GM19193 (cell line): Measurements from ENCODE around the gene SEC24D.

Source experiments
- POLR2A ChIP-seq: IDR thresholded peaks from 4 replicates; pipeline ENCODE4 v1.6.1; 2011; ENCODE audit not compliant: insufficient read depth, insufficient read length; ENCODE audit errors: extremely low read depth

Gene SEC24D

DNA sequence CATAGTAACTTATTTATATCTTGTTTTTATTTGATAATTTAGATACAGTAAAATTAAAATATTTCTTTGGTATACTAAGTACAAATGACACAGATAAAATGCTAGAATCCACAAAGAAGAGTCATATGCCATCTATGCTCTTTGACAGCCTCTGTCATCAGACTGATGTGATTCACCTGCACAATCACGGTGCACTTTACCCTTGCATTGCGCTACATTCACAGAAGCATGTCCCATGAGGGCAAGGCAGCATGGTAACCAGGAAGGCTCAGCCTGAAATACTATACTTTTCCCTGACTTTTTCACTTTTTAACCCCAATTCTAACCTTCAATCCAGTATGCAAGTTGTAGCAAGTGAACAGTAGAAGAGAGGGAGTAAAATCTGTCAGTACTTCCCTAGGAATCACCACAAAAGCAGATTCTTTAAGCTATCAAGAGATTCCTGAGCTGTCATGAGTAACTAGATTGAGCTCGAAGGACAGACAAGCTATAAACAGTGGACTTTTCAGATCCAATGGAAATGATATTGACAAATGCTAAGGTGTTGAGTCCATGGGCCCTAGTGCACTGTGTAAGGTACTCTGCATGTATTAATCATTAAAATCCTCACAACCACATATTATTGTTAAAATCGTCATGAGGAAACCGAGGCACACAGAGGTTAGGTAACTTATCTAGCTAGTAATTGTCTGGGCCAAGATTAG lies 14.2 kb downstream of the SEC24D start:
- no peak for TF ChIP-seq POLR2A

DNA sequence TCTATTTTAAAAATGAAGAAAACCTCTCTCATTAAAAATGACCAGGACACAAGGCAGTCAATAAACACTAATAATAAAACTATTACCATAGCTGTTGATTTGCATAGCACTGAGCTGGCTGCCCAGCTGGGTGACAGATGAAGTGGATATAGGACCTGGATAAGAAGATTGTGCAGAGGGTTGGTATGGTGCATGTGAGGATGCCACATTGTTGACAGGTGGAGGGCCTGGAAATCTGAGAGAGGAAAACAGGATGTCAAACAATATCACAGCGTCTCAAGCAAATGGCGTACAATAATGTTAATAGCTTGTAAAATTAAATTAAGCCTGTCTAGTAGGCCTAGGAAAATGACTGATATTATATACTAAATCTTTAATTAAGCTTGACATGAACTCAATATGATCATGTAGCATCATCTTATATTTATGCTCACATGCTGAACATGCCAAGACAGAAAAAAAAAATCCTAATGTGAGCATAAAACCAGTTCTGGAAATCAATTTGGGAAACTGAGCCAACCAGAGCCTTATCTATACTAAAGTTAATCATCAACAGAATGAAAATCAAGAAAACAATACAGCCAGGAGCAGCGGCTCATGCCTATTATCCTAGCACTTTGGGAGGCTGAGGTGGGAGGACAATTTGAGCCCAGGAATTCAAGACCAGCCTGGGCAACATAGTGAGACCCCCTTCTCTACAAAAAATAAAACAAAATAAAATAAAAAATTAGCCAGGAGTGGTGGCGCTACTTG lies 18.6 kb downstream of the SEC24D start:
- no peak for TF ChIP-seq POLR2A

DNA sequence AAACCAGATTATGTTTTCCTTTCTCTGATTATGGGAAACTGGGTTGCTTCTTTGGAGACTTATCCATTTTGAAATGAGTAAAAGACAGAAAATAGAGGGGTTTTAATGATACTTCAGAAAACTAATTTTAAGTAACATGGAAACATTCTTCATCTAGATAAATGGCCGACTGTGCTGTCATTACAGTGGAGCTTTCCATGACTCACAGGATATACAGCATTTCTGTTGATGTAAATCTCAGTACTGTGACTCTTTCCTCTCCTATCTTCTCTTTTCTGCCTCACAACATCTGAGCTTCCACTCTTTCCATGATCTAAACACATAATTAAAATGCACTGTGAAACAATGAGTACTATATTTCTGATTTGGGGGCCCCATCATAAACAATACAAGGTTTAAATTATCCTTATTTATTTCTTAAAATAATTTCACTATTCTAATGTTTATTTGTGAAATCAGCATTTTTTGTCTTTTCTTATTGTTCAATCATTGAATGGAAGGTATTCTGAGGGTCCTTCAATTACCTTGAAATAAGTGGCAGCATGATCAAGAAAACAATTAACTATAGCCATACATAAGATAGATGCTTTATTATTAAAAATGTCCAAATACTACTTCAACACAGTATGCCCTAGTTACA lies 19.3 kb downstream of the SEC24D start:
- TF ChIP-seq POLR2A: no peak

DNA sequence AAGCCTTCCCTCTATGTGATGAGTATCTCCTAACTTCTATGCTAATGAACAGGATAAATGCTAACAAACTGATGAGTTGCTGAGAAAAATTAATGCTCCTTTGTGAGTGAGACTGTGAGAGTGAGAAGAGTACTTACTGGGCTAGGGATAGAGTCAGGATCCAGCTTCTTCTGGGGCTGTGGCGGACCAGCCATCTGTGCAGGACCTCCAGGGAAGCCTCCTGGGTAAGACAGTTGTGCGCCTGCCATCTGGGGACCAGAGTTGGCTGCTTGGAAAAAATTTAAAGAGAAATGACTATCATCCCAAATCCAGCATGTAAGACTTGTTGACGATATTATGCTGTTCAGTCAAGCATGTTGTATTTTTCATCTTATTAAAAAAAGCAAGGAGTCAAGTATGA lies 21.0 kb downstream of the SEC24D start:
- no peak for TF ChIP-seq POLR2A

- TF ChIP-seq POLR2A: no peak
Observed at GRCh38 chr4:118814058-118814457, 21.9 kb downstream of the SEC24D start.

DNA sequence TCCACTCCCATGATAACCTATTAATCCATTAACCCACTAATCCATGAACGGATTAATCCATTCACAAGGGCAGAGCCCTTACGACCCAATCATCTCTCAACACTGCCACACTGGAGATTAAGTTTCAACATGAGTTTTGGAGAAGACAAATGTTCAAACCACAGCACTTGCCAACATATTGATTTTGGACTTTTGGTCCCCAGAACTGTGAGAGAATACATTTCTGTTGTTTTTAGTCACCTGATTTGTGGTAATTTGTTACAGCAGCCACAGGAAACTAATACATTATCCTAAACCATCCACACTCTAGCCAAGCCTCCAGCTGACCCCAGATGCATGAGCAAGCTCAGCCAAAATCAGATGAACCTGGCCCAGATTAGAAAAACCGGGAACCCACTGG lies 22.4 kb downstream of the SEC24D start:
- TF ChIP-seq POLR2A: no peak

- no peak for TF ChIP-seq POLR2A
Observed at GRCh38 chr4:118811832-118812231, 24.1 kb downstream of the SEC24D start.

DNA sequence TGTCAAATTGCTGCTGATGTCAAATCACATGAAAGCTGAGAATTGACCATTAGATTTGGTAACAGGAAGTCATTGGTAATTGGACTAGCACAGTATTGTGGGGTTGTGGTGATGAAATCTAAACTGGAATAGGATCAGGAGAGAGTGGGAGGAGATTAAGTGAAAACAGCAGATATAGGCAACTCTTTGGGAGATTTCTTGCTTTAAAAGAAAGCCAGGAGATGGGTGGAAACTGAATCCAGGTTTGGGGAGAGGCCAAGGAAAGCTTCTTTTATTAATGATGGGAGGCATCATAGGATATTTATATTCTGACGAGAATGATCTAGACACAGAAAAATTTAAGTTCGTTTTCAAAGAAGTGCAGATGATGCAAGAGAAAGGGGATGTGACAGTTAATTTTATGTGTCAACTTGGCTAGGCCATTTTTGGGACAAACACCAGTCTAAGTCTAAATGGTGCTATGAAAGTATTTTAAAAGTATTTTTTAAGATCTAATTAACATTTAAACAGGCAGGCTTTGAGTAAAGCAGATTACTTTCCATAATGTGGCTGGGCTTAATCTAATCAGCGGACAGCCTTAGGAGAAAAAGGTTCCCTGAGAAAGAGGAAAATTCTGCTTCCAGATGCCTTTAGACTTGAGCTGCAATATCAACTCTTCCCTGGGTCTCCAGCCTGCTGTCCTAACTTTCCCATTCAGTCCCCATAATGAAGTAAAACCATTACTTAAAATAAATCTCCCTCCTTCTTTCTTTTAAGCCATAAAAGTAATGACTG lies 24.7 kb downstream of the SEC24D start:
- TF ChIP-seq POLR2A: no peak

DNA sequence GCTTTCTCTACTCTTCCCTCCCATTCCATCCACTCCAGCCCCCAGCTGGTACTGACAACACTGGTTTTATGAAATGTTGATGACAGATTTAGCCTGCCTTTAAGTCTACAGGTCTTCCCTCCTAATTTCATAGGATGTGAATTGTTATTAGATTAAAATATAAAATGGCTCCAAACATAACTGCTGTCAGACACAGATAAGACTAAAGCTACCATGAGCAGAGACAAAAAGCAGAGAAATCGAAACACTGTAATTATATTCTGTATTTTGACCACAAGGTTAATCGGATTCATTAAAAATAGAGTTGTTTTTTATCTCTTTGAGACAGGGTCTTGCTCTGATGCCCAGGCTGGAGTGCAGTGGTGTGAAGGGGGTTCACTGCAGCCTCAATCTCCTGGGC lies 28.3 kb downstream of the SEC24D start:
- TF ChIP-seq POLR2A: no peak

DNA sequence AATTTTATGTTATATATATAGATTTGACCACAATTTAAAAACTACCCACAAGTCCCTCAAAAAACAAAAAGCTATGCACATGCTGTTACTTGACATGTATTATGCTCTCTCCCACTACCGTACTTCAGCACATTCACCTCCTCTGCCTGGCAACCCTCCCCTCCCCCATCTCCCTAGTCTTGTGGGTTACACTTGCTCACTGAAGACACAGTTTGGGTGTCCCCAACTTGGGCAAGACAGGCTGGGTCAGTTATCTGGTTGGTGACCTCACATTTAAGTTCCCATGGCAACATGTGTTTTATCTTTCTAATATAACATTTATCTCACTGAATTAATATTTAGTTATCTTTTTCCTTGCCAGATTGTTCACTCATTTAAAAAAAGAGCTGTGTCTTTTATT lies 32.7 kb downstream of the SEC24D start:
- TF ChIP-seq POLR2A: no peak

DNA sequence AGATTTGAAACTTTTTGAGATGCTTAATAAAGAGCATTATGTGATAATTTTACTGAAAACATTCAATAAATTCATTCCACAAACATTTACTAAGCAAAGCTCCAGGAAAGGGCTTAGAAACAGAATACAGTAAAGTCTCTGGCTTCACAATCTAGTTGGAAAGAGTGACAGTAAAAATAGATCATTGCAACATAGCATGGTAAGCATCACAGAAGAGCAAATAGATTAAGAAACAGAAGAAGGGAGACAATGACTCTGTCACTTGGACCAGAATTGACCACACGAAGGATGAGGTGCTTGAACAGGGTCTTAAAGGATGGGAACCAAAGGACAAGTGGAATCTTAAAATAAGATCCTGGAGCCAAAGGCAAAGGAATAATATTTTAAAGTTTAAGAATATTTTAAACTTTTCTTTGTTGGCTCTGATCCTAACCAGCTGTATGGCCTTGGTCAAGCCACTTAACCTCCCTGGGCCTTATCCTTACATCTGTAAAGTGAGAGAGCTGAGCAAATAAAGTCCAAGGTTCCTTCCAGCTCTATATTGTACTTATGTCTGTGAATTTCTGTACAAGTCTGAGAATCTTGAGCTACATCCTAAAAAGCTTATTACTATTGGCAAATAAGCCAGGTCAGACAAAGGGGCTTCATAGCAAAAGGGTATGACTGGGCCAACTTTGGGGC lies 33.9 kb downstream of the SEC24D start:
- no peak for TF ChIP-seq POLR2A

DNA sequence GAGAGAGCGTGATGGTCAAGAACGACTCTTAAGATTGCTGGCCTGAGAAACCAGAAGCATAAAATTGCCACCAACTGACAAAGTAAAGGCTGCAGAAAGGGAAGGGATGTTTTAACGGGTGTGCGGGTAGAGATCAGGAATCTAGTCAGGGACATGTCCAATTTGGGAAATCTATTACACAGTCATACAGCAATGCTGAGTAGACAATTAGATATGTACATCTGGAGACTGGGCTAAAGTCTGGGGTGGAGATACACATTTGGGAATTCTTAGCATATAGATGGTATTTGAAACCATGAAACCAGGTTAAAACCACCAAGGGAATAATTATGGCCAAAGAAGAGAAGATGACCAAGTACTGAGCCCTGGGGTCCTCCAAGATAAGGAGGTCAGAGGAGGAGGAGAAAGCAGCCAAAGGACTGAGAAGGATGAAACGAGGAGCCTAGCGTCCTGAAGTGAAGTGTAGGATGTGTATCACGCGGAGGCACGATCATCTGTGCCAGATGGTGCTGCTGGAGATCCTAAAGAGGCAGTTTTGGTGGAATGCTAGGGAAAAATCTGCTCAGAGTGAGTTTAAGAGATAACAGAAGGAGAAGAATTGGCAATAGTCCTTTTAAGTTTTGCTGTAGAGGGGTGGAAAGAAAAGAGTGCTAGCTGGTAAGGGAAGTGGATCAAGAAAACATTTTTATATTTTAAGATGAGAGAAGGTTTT lies 36.5 kb downstream of the SEC24D start:
- TF ChIP-seq POLR2A: no peak

GRCh38 chr4:118798658-118799057 lies 37.3 kb downstream of the SEC24D start:
- no peak for TF ChIP-seq POLR2A

DNA sequence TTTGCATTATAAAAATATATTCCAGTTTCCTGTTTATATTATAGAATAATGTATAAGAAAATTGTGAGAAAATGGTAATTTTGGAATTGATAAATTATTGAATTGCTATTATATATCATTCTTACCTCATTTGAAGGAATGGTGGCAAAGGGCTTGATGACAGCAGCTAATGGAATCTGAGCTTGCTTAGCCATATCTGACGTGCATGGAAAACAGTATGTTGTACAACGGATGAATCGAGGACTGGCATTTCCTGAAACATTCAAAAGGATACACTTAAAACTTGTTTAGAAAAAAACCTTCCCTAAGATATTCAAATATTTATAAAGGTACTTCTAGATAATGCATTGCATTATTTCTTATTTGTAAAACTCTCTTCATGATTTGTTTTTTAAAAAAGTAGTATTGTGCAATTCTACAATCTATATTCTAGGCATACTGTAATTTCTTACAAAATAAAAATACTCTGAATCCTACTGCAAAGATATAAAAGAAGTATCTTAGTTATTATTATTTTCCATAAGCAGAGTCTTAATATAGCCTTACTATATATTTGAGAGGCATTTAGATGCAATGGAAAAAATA lies 38.3 kb downstream of the SEC24D start:
- no peak for TF ChIP-seq POLR2A
